MCF 10A (cell line): ENCODE results near the gene MYL3. TPM values are rescaled to one million over a fixed set of nuclear protein-coding genes. Genes with fewer than 3 reads are reported as not detected.

Source experiments
- BruUV-seq: library from RNA; stranded (reverse); fragments of 400-500 nt; replicated peaks from 2 replicates; lab custom pipeline; 2021; lab: Mats Ljungman, UMichigan
- CTCF ChIA-PET: fragments of 300-600 bp; sonication (Branson Sonifier 250); formaldehyde crosslinking; extraction: SDS; loops from one replicate; lab custom pipeline; 2021; ENCODE audit warnings: antibody characterized with exemption, inconsistent platforms; lab: Yijun Ruan, JAX
- POLR2A ChIA-PET: fragments of 300-600, 350-650 bp; sonication (Branson Sonifier 250); formaldehyde crosslinking; extraction: SDS; loops from one replicate; lab custom pipeline; 2020; ENCODE audit warnings: antibody characterized with exemption, inconsistent platforms; lab: Yijun Ruan, JAX
- DNase-seq: peaks from one replicate; pipeline ENCODE4 v3.0.0-alpha.2; 2018; ENCODE audit not compliant: unreplicated experiment
- H3K27ac Mint-ChIP-seq: one replicate; pipeline ENCODE4 v1.8.0; 2022; ENCODE audit warnings: mild to moderate bottlenecking, low read depth, mixed read lengths; ENCODE audit not compliant: unreplicated experiment
- H3K27me3 Mint-ChIP-seq: one replicate; pipeline ENCODE4 v1.8.0; 2022; ENCODE audit warnings: mixed read lengths; ENCODE audit not compliant: insufficient read depth, unreplicated experiment
- H3K36me3 Mint-ChIP-seq: one replicate; pipeline ENCODE4 v1.8.0; 2022; ENCODE audit warnings: mild to moderate bottlenecking, moderate library complexity, mixed read lengths; ENCODE audit not compliant: insufficient read depth, unreplicated experiment
- H3K4me1 Mint-ChIP-seq: one replicate; pipeline ENCODE4 v1.8.0; 2022; ENCODE audit warnings: mixed read lengths; ENCODE audit not compliant: insufficient read depth, unreplicated experiment
- H3K4me3 Mint-ChIP-seq: one replicate; pipeline ENCODE4 v1.8.0; 2022; ENCODE audit warnings: mild to moderate bottlenecking, moderate library complexity, mixed read lengths; ENCODE audit not compliant: unreplicated experiment
- H3K9me3 Mint-ChIP-seq: one replicate; pipeline ENCODE4 v1.8.0; 2022; ENCODE audit warnings: mixed read lengths; ENCODE audit not compliant: unreplicated experiment
- CTCF ChIP-seq: fragments of 200-600 bp; IDR thresholded peaks from one replicate; pipeline ENCODE4 v1.8.0; 2022; ENCODE audit warnings: antibody characterized with exemption, mild to moderate bottlenecking; ENCODE audit not compliant: unreplicated experiment
- intact Hi-C: fragments of 100-400 bp; cut with micrococcal nuclease; formaldehyde crosslinking; loops from 2 replicates; pipeline ENCODE4 v1.14.1; 2022
- total RNA-seq: library from RNA; stranded (reverse); gene quantifications from 2 replicates; pipeline ENCODE4 v1.2.3, GENCODE V29; 2022

The MYL3 gene
- total RNA-seq, 1 experiment from 2014 or later, result not detected

GRCh38 chr3:46851364-46852333 is 11.6 kb downstream of the MYL3 start:
- H3K4me1 Mint-ChIP-seq, result no peaks in the 10 kb centered on the region
- H3K4me3 Mint-ChIP-seq, result no peak overlapping the region
- ChIA-PET CTCF (interaction anchor here (0.5 to 1.9 kb wide), 4 partner anchors 15 to 146 kb away, joined by 3 to 12 read pairs (median 3); no protein-coding TSS in a partner anchor), POLR2A (no interaction called here)
- no peaks in the 10 kb centered on the region for H3K36me3 Mint-ChIP-seq
- no peak for DNase-seq
- no TSS peak for BruUV-seq
- no peaks in the 10 kb centered on the region for H3K9me3 Mint-ChIP-seq
- TF ChIP-seq CTCF, result no peak
- no peak overlapping the region for H3K27ac Mint-ChIP-seq
- peaks cover 23% of the 10 kb centered on the region for H3K27me3 Mint-ChIP-seq
- intact Hi-C loops, result no loop called here

GRCh38 chr3:46850468-46850779 is 12.8 kb downstream of the MYL3 start:
- TF ChIP-seq CTCF, result no peak
- no peaks in the 10 kb centered on the region for H3K9me3 Mint-ChIP-seq
- no peaks in the 10 kb centered on the region for H3K4me1 Mint-ChIP-seq
- no peak overlapping the region for H3K27ac Mint-ChIP-seq
- CTCF ChIA-PET, result interaction anchor here (0.5 to 1.9 kb wide), 2 partner anchors 16 to 59 kb away, joined by 3 to 12 read pairs; no protein-coding TSS in a partner anchor
- H3K4me3 Mint-ChIP-seq, result no peak overlapping the region
- intact Hi-C loops, result no loop called here
- no peaks in the 10 kb centered on the region for H3K36me3 Mint-ChIP-seq
- BruUV-seq, result no TSS peak
- POLR2A ChIA-PET, result no interaction called here
- H3K27me3 Mint-ChIP-seq, result peaks cover 12% of the 10 kb centered on the region
- no peak for DNase-seq

DNA sequence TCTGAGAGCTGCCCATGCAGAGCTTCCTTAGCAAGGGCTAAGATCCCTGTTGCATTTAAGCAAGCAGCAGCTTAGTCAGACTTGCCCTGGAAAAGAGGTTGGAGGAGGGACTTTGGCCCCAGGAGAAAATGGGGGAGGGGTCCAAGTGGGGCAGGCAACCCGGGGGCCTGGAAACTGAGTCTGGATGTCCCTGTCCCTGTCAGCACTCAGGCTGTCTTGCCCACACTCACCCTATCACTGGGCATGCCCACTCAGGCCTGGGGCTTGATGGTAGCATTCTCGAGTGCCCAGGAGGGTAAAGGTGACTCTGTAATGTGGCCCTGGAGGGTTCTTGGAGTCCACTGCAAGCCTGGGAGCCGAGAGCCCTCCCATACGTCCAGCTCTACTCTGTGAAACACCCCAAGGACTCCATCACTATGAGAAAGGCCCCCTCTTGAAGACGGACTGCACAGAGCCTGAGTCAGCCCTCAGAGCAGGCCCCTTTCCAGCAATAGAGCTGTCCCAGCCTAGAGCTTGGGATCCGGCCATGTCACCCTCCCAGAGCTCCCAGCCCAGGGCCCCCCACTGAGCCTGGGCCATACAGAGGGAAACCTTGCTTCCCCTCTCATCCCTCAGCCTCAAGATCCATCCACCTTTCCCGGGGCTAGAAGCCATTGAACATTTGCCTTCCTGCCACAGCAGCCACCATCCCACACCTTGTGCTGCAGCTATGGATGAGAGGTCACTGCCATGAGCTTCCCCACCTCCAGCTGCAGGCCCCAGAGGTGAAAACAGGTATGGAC is 13.4 kb downstream of the MYL3 start:
- Mint-ChIP-seq H3K4me1 (no peaks in the 10 kb centered on the region), H3K27me3 (peaks cover 13% of the 10 kb centered on the region), H3K4me3 (no peak overlapping the region), H3K36me3 (no peaks in the 10 kb centered on the region), H3K9me3 (no peaks in the 10 kb centered on the region), H3K27ac (no peak overlapping the region)
- TF ChIP-seq CTCF, result no peak
- POLR2A ChIA-PET, result no interaction called here
- DNase-seq, result no peak
- CTCF ChIA-PET, result interaction anchor here (0.5 to 1.9 kb wide), 3 partner anchors 17 to 148 kb away, joined by 3 to 12 read pairs (median 3); no protein-coding TSS in a partner anchor
- intact Hi-C loops, result loop anchor here (5.0 kb wide), 1 partner anchor 47 kb away; no protein-coding TSS in a partner anchor
- no TSS peak for BruUV-seq
